Smooth muscle cell (in vitro differentiated cells): Measurements from ENCODE around the gene DNAH17. TPM values are rescaled to one million over a fixed set of nuclear protein-coding genes. Genes with fewer than 3 reads are reported as not detected.

ENCODE experiments used
- DNase-seq: peaks from one replicate; lab custom pipeline; 2025; ENCODE audit not compliant: unreplicated experiment; lab: John Stamatoyannopoulos, UW
- H2AFZ ChIP-seq: fragments of 200-600 bp; sonication (generic); 2 replicates; pipeline ENCODE4 v1.6.0; 2016; ENCODE audit warnings: antibody characterized with exemption, low read depth, mild to moderate bottlenecking
- H3F3A ChIP-seq: fragments of 200-600 bp; sonication (generic); 2 replicates; pipeline ENCODE4 v1.6.0; 2017; ENCODE audit warnings: antibody characterized with exemption, low read depth
- H3K27ac ChIP-seq: fragments of 200-600 bp; sonication (generic); 2 replicates; pipeline ENCODE4 v1.5.1; 2016; ENCODE audit warnings: low read depth, mild to moderate bottlenecking
- H3K27me3 ChIP-seq: fragments of 200-600 bp; sonication (generic); 2 replicates; pipeline ENCODE4 v1.6.1; 2016; ENCODE audit warnings: low read depth, mild to moderate bottlenecking
- H3K36me3 ChIP-seq: fragments of 200-600 bp; sonication (generic); 2 replicates; pipeline ENCODE4 v1.5.1; 2016; ENCODE audit warnings: low read depth
- H3K4me1 ChIP-seq: fragments of 200-600 bp; sonication (generic); 2 replicates; pipeline ENCODE4 v1.5.1; 2016; ENCODE audit warnings: low read depth
- H3K4me2 ChIP-seq: fragments of 200-600 bp; sonication (generic); 2 replicates; pipeline ENCODE4 v1.6.0; 2016; ENCODE audit warnings: mild to moderate bottlenecking
- H3K4me3 ChIP-seq: fragments of 200-600 bp; sonication (generic); 2 replicates; pipeline ENCODE4 v1.5.1; 2016; ENCODE audit warnings: mild to moderate bottlenecking
- H3K79me2 ChIP-seq: fragments of 200-600 bp; sonication (generic); 2 replicates; pipeline ENCODE4 v1.6.0; 2016; ENCODE audit warnings: low read depth, mild to moderate bottlenecking
- H3K9ac ChIP-seq: fragments of 200-600 bp; sonication (generic); 2 replicates; pipeline ENCODE4 v1.6.0; 2016; ENCODE audit warnings: low read depth
- H3K9me3 ChIP-seq: fragments of 200-600 bp; sonication (generic); replicated peaks from 2 replicates; pipeline ENCODE4 v1.5.1; 2016; ENCODE audit warnings: low read depth
- H4K20me1 ChIP-seq: fragments of 200-600 bp; sonication (generic); 2 replicates; pipeline ENCODE4 v1.6.0; 2016; ENCODE audit warnings: low read depth
- WGBS: methylation state at CpG from one replicate; pipeline ENCODE4 v1.1.7; 2016; ENCODE audit warnings: low lambda C conversion rate; 5-methylcytosine and 5-hydroxymethylcytosine counted together
- polyA plus RNA-seq: library from polyadenylated mRNA; unstranded; fragments of >200 nt; fragmentation: Nextera tagmentation; extraction: Ambion mirVana; gene quantifications from 2 replicates; pipeline ENCODE4 v1.2.1, GENCODE V29; 2016
- total RNA-seq: library from RNA; depleted of rRNA; stranded (reverse); fragments of >200 nt; gene quantifications from 2 replicates; pipeline ENCODE4 v1.2.3, GENCODE V29; 2014
- TF ChIP-seq, protein P1 (sequence below): fragments of 200-600 bp; sonication (generic); IDR thresholded peaks from 2 replicates; pipeline ENCODE4 v1.5.1; 2017; ENCODE audit warnings: borderline replicate concordance, mild to moderate bottlenecking, antibody characterized with exemption; ENCODE audit not compliant: insufficient read depth, poor library complexity, severe bottlenecking

The DNAH17 gene
- total and polyA plus RNA-seq, 2 experiments from 2014 or later, result 0.18 to 0.98 TPM

DNA sequence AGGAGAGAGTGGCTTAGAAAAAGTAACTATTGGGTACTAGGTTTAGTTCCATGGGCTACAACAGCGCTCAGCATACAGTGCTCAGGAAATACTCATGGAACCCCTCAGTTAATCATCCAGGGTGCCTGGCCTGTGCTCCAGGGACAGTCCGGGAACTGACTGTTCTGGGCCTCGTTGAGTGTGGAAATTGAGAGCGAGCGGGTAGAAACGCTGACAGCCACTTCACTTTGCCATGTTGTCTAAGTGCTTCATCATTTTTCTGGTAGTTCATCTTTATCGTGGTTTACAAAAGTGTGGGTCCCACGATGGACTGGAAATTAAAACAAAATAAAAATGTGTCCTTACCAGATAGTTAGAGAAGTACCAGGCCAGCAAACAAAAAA, 31.6 kb upstream of the DNAH17 start:
- Histone ChIP-seq H3K4me1 (peaks cover 4% of the 10 kb centered on the region), H3K9me3 (no peaks in the 10 kb centered on the region), H3F3A (peaks cover 5% of the 10 kb centered on the region), H4K20me1 (no peaks in the 10 kb centered on the region), H3K27ac (no peak overlapping the region), H2AFZ (no peak overlapping the region), H3K27me3 (no peaks in the 10 kb centered on the region), H3K36me3 (no peaks in the 10 kb centered on the region), H3K4me3 (no peak overlapping the region), H3K9ac (no peak overlapping the region), H3K4me2 (no peak overlapping the region), H3K79me2 (no peaks in the 10 kb centered on the region)
- TF ChIP-seq, protein P1, sequence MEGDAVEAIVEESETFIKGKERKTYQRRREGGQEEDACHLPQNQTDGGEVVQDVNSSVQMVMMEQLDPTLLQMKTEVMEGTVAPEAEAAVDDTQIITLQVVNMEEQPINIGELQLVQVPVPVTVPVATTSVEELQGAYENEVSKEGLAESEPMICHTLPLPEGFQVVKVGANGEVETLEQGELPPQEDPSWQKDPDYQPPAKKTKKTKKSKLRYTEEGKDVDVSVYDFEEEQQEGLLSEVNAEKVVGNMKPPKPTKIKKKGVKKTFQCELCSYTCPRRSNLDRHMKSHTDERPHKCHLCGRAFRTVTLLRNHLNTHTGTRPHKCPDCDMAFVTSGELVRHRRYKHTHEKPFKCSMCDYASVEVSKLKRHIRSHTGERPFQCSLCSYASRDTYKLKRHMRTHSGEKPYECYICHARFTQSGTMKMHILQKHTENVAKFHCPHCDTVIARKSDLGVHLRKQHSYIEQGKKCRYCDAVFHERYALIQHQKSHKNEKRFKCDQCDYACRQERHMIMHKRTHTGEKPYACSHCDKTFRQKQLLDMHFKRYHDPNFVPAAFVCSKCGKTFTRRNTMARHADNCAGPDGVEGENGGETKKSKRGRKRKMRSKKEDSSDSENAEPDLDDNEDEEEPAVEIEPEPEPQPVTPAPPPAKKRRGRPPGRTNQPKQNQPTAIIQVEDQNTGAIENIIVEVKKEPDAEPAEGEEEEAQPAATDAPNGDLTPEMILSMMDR, result no peak
- WGBS, result 84% methylated on average over 8 of the region's 8 CpGs
- no peak for DNase-seq

DNA sequence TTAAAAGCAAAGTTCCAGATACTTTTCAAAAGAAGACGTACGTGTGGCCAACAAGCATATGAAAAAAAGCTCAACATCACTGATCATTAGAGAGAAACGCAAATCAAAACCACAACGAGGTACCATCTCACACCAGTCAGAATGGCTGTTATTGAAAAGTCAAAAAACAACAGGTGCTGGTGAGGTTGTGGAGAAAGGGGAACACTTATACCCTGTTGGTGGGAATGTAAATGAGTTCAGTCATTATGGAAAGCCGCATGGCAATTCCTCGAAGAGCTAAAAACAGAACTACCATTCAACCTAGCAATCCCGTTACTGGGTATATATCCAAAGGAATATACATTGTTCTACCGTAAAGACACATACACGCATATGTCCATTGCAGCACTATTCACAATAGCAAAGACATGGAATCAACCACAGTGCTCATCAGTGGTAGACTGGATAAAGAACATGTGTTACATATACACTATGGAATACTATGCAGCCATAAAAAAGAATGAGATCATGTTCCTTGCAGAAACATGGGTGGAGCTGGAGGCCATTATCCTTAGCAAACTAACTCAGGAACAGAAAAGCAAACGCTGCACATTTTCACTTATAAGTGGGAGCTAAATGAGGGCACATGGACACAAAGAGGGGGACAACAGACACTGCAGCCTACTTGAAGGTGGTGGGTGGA, 31.1 kb upstream of the DNAH17 start:
- no peaks in the 10 kb centered on the region for H3K27me3 ChIP-seq
- H3K9me3 ChIP-seq, result no peaks in the 10 kb centered on the region
- H3K27ac ChIP-seq, result no peak overlapping the region
- no peaks in the 10 kb centered on the region for H4K20me1 ChIP-seq
- no peaks in the 10 kb centered on the region for H3K79me2 ChIP-seq
- no peak overlapping the region for H3K9ac ChIP-seq
- no peak for DNase-seq
- no peaks in the 10 kb centered on the region for H3K36me3 ChIP-seq
- H2AFZ ChIP-seq, result no peak overlapping the region
- WGBS, result 96% methylated on average over 10 of the region's 10 CpGs
- H3K4me3 ChIP-seq, result no peak overlapping the region
- TF ChIP-seq, protein P1, result no peak
- peaks cover 5% of the 10 kb centered on the region for H3F3A ChIP-seq
- no peak overlapping the region for H3K4me2 ChIP-seq
- peaks cover 4% of the 10 kb centered on the region for H3K4me1 ChIP-seq

DNA sequence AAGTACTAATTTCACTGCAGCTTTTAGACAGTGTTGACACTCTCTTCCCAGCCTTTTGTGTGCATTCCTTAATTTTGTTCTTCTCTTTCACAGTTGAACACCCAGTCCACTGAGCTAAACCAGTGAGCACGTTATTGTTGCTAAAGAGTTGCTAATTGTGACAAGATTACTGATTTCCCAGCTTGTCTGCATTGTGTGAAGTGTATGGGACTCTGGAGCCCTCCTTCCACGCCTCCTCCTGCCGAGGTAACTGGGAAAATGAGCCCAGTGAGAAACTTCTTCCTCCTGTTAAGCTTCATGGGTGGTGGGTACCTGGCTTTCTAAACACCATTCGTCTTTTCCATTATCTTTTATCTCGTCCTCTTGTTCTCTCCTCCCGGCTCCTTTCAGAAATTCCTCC, 29.8 kb upstream of the DNAH17 start:
- TF ChIP-seq, protein P1, result no peak
- no peak overlapping the region for H3K9ac ChIP-seq
- no peak overlapping the region for H2AFZ ChIP-seq
- H3K4me3 ChIP-seq, result no peak overlapping the region
- H3F3A ChIP-seq, result peaks cover 5% of the 10 kb centered on the region
- no peaks in the 10 kb centered on the region for H3K79me2 ChIP-seq
- no peak for DNase-seq
- no peak overlapping the region for H3K4me2 ChIP-seq
- WGBS, result 53% methylated on average over 6 of the region's 6 CpGs
- no peaks in the 10 kb centered on the region for H3K36me3 ChIP-seq
- H3K27me3 ChIP-seq, result no peaks in the 10 kb centered on the region
- no peaks in the 10 kb centered on the region for H4K20me1 ChIP-seq
- no peak overlapping the region for H3K27ac ChIP-seq
- peaks cover 4% of the 10 kb centered on the region for H3K4me1 ChIP-seq
- H3K9me3 ChIP-seq, result no peaks in the 10 kb centered on the region

GRCh38 chr17:78605886-78606285, 28.7 kb upstream of the DNAH17 start:
- H3K27ac ChIP-seq, result no peak overlapping the region
- no peak overlapping the region for H2AFZ ChIP-seq
- H4K20me1 ChIP-seq, result no peaks in the 10 kb centered on the region
- no peak overlapping the region for H3K9ac ChIP-seq
- TF ChIP-seq, protein P1, result no peak
- no peaks in the 10 kb centered on the region for H3K27me3 ChIP-seq
- H3K4me1 ChIP-seq, result peaks cover 4% of the 10 kb centered on the region
- H3K9me3 ChIP-seq, result no peaks in the 10 kb centered on the region
- H3K36me3 ChIP-seq, result no peaks in the 10 kb centered on the region
- DNase-seq, result no peak
- no peak overlapping the region for H3K4me3 ChIP-seq
- WGBS, result 95% methylated on average over 6 of the region's 6 CpGs
- no peaks in the 10 kb centered on the region for H3K79me2 ChIP-seq
- H3K4me2 ChIP-seq, result no peak overlapping the region
- H3F3A ChIP-seq, result peaks cover 5% of the 10 kb centered on the region
